ENCODE results near the gene MYH11.
"Not testable (repeated sequence)": the region's sequence is repeated elsewhere in the genome, so short reads cannot be mapped to it uniquely, and the experiment has no call there.

MYH11 gene

GRCh38 chr16:15658556-15658955, 198.3 kb downstream of the MYH11 start:
- no peak for DNase-seq

GRCh38 chr16:15658149-15658548, 198.7 kb downstream of the MYH11 start:
- DNase-seq = no peak

GRCh38 chr16:15655561-15655960, 201.3 kb downstream of the MYH11 start:
- not testable (repeated sequence) for DNase-seq

- DNase-seq = no peak
These were observed 202.2 kb downstream of the MYH11 start for GRCh38 chr16:15654591-15654990.

- peak; percentile 13 for DNase-seq
These were observed 203.6 kb downstream of the MYH11 start for GRCh38 chr16:15653227-15653626.

Measured in NCI-H69 (cell line).